GM12878 (cell line): ENCODE results near the gene PHRF1. TPM values are rescaled to one million over a fixed set of nuclear protein-coding genes. Genes with fewer than 3 reads are reported as not detected.
A peak's percentile ranks its signal among the peaks of the same experiment; 100 is the strongest.

Source experiments
- ATAC-seq: fragments of 200-7000 bp; cut with Tn5 transposase; 3 replicates; pipeline ENCODE4 v1.9.1; 2020; ENCODE audit warnings: mild to moderate bottlenecking, moderate library complexity
- BruUV-seq: library from RNA; stranded (reverse); fragments of 400-500 nt; replicated peaks from 2 replicates; lab custom pipeline; 2021; lab: Mats Ljungman, UMichigan
- CTCF ChIA-PET: fragments of 300-600 bp; sonication (Branson Sonifier 250); formaldehyde crosslinking; extraction: SDS; loops from one replicate; lab custom pipeline; 2021; ENCODE audit warnings: inconsistent platforms; lab: Yijun Ruan, JAX
- POLR2A ChIA-PET: fragments of 350-600 bp; formaldehyde crosslinking; extraction: SDS; loops from one replicate; lab custom pipeline; 2021; ENCODE audit warnings: inconsistent platforms; lab: Charles Lee
- RAD21 ChIA-PET: fragments of 300-600 bp; sonication (Branson Sonifier 250); formaldehyde crosslinking; loops from one replicate; lab custom pipeline; 2023; ENCODE audit warnings: antibody characterized with exemption; ENCODE audit not compliant: unreplicated experiment; lab: Charles Lee
- SMC1A ChIA-PET: fragments of 300-600 bp; sonication (Branson Sonifier 250); formaldehyde crosslinking; loops from one replicate; lab custom pipeline; 2023; ENCODE audit not compliant: unreplicated experiment, uncharacterized antibody; lab: Charles Lee
- DNase-seq: peaks from one replicate; pipeline ENCODE4 v3.0.0-alpha.2; 2011; ENCODE audit warnings: low read depth, low spot score
- FAIRE-seq: peaks from 3 replicates; lab custom pipeline; 2011; peaks lifted over from hg19 to GRCh38; lab: Jason Lieb, UNC
- H2AFZ ChIP-seq: 2 replicates; pipeline ENCODE4 v1.6.0; 2011; ENCODE audit warnings: low read depth, low read length, control low read depth; ENCODE audit not compliant: control insufficient read depth
- H3K27ac ChIP-seq: 2 replicates; pipeline ENCODE4 v1.5.1; 2011; ENCODE audit warnings: control low read depth; ENCODE audit not compliant: control insufficient read depth, insufficient read depth
- H3K27me3 ChIP-seq, 2 experiments: replicated peaks in 1 of 2; 2 replicates each; pipeline versions ENCODE4 v1.6.0 to v1.6.1; 2011; ENCODE audit warnings: low read length in 1 of 2; ENCODE audit not compliant: control insufficient read depth in 2 of 2, insufficient read depth in 2 of 2
- H3K36me3 ChIP-seq, 2 experiments: 2 replicates each; pipeline ENCODE4 v1.5.1; 2011; ENCODE audit warnings: low read length in 1 of 2; ENCODE audit not compliant: control insufficient read depth in 2 of 2, insufficient read depth in 2 of 2
- H3K4me1 ChIP-seq: 2 replicates; pipeline ENCODE4 v1.6.1; 2011; ENCODE audit warnings: mild to moderate bottlenecking, low read length, moderate library complexity, mixed read lengths; ENCODE audit not compliant: control insufficient read depth, insufficient read depth
- H3K4me2 ChIP-seq: 2 replicates; pipeline ENCODE4 v1.6.0; 2011; ENCODE audit warnings: control low read depth; ENCODE audit not compliant: control insufficient read depth, insufficient read depth
- H3K4me3 ChIP-seq: fragments of 200-600 bp; sonication (generic); 2 replicates; pipeline ENCODE4 v1.5.1; 2016
- H3K79me2 ChIP-seq: 2 replicates; pipeline ENCODE4 v1.6.0; 2011; ENCODE audit warnings: low read length; ENCODE audit not compliant: control insufficient read depth, insufficient read depth
- H3K9ac ChIP-seq: 2 replicates; pipeline ENCODE4 v1.8.0; 2011; ENCODE audit warnings: low read length, control low read depth, mixed read lengths; ENCODE audit not compliant: control insufficient read depth, insufficient read depth
- H3K9me3 ChIP-seq: replicated peaks from 3 replicates; pipeline ENCODE4 v1.5.1; 2011; ENCODE audit warnings: mild to moderate bottlenecking, low read length; ENCODE audit not compliant: control insufficient read depth, insufficient read depth
- H4K20me1 ChIP-seq: 2 replicates; pipeline ENCODE4 v1.6.0; 2011; ENCODE audit not compliant: control insufficient read depth, insufficient read depth
- CHD1 ChIP-seq: IDR thresholded peaks from 2 replicates; pipeline ENCODE4 v1.6.1; 2012; ENCODE audit warnings: low read depth, low read length, improper control_type of control experiment
- FOXK2 ChIP-seq: fragments of 450-650 bp; IDR thresholded peaks from 2 replicates; pipeline ENCODE4 v1.6.1; 2017; ENCODE audit warnings: mild to moderate bottlenecking, moderate library complexity
- JUND ChIP-seq: IDR thresholded peaks from 2 replicates; pipeline ENCODE4 v1.6.1; 2012; ENCODE audit warnings: low read depth, mild to moderate bottlenecking, low read length, improper control_type of control experiment, moderate library complexity
- NBN ChIP-seq: fragments of 450-650 bp; IDR thresholded peaks from 2 replicates; pipeline ENCODE4 v1.6.1; 2016
- POLR2A ChIP-seq: IDR thresholded peaks from 2 replicates; pipeline ENCODE4 v1.6.1; 2011; ENCODE audit warnings: low read depth, mild to moderate bottlenecking, low read length
- POU2F2 ChIP-seq: IDR thresholded peaks from 3 replicates; pipeline ENCODE4 v1.6.1; 2011; ENCODE audit warnings: low read depth, mild to moderate bottlenecking, low read length, borderline replicate concordance
- RAD51 ChIP-seq: fragments of 450-650 bp; IDR thresholded peaks from 2 replicates; pipeline ENCODE4 v1.6.1; 2016; ENCODE audit warnings: moderate library complexity, mild to moderate bottlenecking, inconsistent platforms
- SMAD5 ChIP-seq: IDR thresholded peaks from 2 replicates; pipeline ENCODE4 v1.6.1; 2016; ENCODE audit warnings: antibody characterized with exemption, low read depth
- TCF3 ChIP-seq: IDR thresholded peaks from 2 replicates; pipeline ENCODE4 v1.6.1; 2012; ENCODE audit warnings: low read depth, mild to moderate bottlenecking, low read length, borderline replicate concordance; ENCODE audit not compliant: insufficient read depth
- ZNF24 ChIP-seq: fragments of 450-650 bp; IDR thresholded peaks from 2 replicates; pipeline ENCODE4 v1.6.1; 2017; ENCODE audit warnings: antibody characterized with exemption, mild to moderate bottlenecking
- ZNF592 ChIP-seq: fragments of 450-650 bp; IDR thresholded peaks from 2 replicates; pipeline ENCODE4 v1.6.1; 2017; ENCODE audit warnings: mild to moderate bottlenecking, moderate library complexity
- WGBS: methylation state at CpG from one replicate; pipeline ENCODE4 v1.1.6; 2016; ENCODE audit warnings: low lambda C conversion rate; ENCODE audit not compliant: insufficient replicate concordance, insufficient coverage; ENCODE audit errors: missing lambda C conversion rate; 5-methylcytosine and 5-hydroxymethylcytosine counted together
- in situ Hi-C: fragments of 300-500 bp; cut with MboI; formaldehyde crosslinking; loops from 9 replicates; pipeline ENCODE4 v1.14.3; 2018; ENCODE audit warnings: mixed read lengths
- intact Hi-C: fragments of 100-400 bp; cut with micrococcal nuclease; formaldehyde crosslinking; loops from one replicate; pipeline ENCODE4 v1.14.2; 2022; ENCODE audit not compliant: unreplicated experiment
- polyA plus RNA-seq, 11 experiments: library from polyadenylated mRNA; depleted of rRNA in 4 of 11; unstranded in 6 of 11; stranded (reverse) in 5 of 11; fragments of >200 nt; fragmentation: Nextera tagmentation in 4 of 11; fragmentation: Illumina TruSeq in 1 of 11; extraction: Ambion mirVana in 4 of 11; extraction: Trizol in 1 of 11; gene quantifications; 1 replicate in 1 of 11; 2 replicates in 10 of 11; pipeline versions ENCODE4 v1.2.1 to v1.2.3, GENCODE V29; 2011 to 2016; ENCODE audit warnings: inconsistent platforms in 2 of 11, missing spikeins in 2 of 11, low read depth in 1 of 11
- total RNA-seq, 4 experiments: library from RNA; depleted of rRNA in 3 of 4; stranded (reverse); fragments of >200 nt in 3 of 4; fragmentation: Illumina TruSeq in 1 of 4; extraction: Trizol in 1 of 4; gene quantifications; 2 replicates each; pipeline versions ENCODE4 v1.2.1 to v1.2.3, GENCODE V29; 2013 to 2021

The PHRF1 gene
- total and polyA plus RNA-seq, 10 of the 15 experiments (the other 5 are each of a cell fraction or from before 2014, with no cell fraction given): 0.13 to 43.5 (median 15.1) TPM

- peak overlapping the region; percentile 33; the same call in 1 of the 2 replicates for H3K27ac ChIP-seq
Observed at GRCh38 chr11:612961-613300, 36.7 kb downstream of the PHRF1 start.

GRCh38 chr11:613369-613968 lies 37.2 kb downstream of the PHRF1 start:
- ChIA-PET CTCF (interaction anchor here (0.6 to 1.4 kb wide), 2 partner anchors 32 to 83 kb away, joined by 3 to 6 read pairs; partner anchors contain the start of gene TMEM80), POLR2A (interaction anchor here (0.9 to 1.4 kb wide), 5 partner anchors 37 to 164 kb away, joined by 3 to 4 read pairs (median 3); partner anchors contain the start of genes HRAS and PHRF1), RAD21 (interaction anchor here (0.9 to 1.5 kb wide), 5 partner anchors 38 to 113 kb away, joined by 3 to 5 read pairs (median 4); partner anchors contain the start of genes HRAS and PHRF1), SMC1A (interaction anchor here (0.8 kb wide), 1 partner anchor 37 kb away, joined by 3 read pairs; the partner anchor contains the start of gene PHRF1)
- Histone ChIP-seq H4K20me1 (peaks cover 11% of the 10 kb centered on the region), H3K36me3 (peaks cover 10 to 45% of the 10 kb centered on the region in 2 experiments; a peak in 3 of 4 replicates), H3K27ac (peak overlapping the region; percentile 100), H3K4me2 (peak overlapping the region; percentile 99), H2AFZ (no peak overlapping the region), H3K79me2 (peaks cover 26% of the 10 kb centered on the region), H3K9me3 (no peaks in the 10 kb centered on the region), H3K4me1 (peaks cover 14% of the 10 kb centered on the region), H3K27me3 (no peaks in the 10 kb centered on the region), H3K9ac (peak overlapping the region; percentile 91), H3K4me3 (peak overlapping the region; percentile 90)
- WGBS: 50% methylated on average over 27 of the region's 36 CpGs
- no TSS peak for BruUV-seq
- peak; percentile 24 for ATAC-seq
- in situ Hi-C loops: no loop called here
- intact Hi-C loops: no loop called here
- DNase-seq: no peak
- no peak for FAIRE-seq
- no peak for TF ChIP-seq JUND
- TF ChIP-seq TCF3: no peak
- peak; percentile 33; the same call in 1 of the 2 replicates for TF ChIP-seq SMAD5
- TF ChIP-seq POU2F2: peak; percentile 54; the same call in 2 of the 3 replicates
- no peak for TF ChIP-seq NBN
- TF ChIP-seq ZNF592: no peak
- TF ChIP-seq CHD1: no peak
- TF ChIP-seq RAD51: no peak
- no peak for TF ChIP-seq ZNF24

More at GRCh38 chr11:612961-613300, 36.7 kb downstream of the PHRF1 start:
- Histone ChIP-seq H3K4me3 (peak overlapping the region; percentile 56), H3K4me1 (peaks cover 14% of the 10 kb centered on the region), H3K36me3 (peaks cover 14 to 49% of the 10 kb centered on the region in 2 experiments; a peak in 3 of 4 replicates), H3K9me3 (no peaks in the 10 kb centered on the region)
- ChIA-PET SMC1A (no interaction called here), CTCF (no interaction called here)
- intact Hi-C loops: no loop called here
- ATAC-seq (no peak), DNase-seq (no peak)
- no peak for TF ChIP-seq FOXK2
- TF ChIP-seq POLR2A: peak; percentile 0; the same call in 1 of the 2 replicates
- TF ChIP-seq, all 136 proteins: peak for 1
- POLR2A ChIA-PET: interaction anchor here (1.4 kb wide), 1 partner anchor 77 kb away, joined by 3 read pairs; the partner anchor contains the start of gene HRAS
- H3K79me2 ChIP-seq: peaks cover 26% of the 10 kb centered on the region
- H3K4me2 ChIP-seq: peak overlapping the region; percentile 68; the same call in 1 of the 2 replicates
- no TSS peak for BruUV-seq
- RAD21 ChIA-PET: interaction anchor here (0.9 to 1.5 kb wide), 3 partner anchors 37 to 84 kb away, joined by 3 to 4 read pairs (median 4); partner anchors contain the start of gene PHRF1
- no peak overlapping the region for H2AFZ ChIP-seq
- no peak overlapping the region for H3K9ac ChIP-seq
- peaks cover 11% of the 10 kb centered on the region for H4K20me1 ChIP-seq
- no peak for FAIRE-seq
- WGBS: 94% methylated on average over 9 of the region's 10 CpGs
- H3K27me3 ChIP-seq: no peaks in the 10 kb centered on the region
- in situ Hi-C loops: no loop called here
